GM21367 (cell line): ENCODE results near the gene SDCCAG8.
"Not testable (repeated sequence)": the region's sequence is repeated elsewhere in the genome, so short reads cannot be mapped to it uniquely, and the experiment has no call there.

Experiments
- ATAC-seq: cut with Tn5 transposase; IDR thresholded peaks from one replicate; pipeline ENCODE4 v1.9.1; 2021; ENCODE audit not compliant: unreplicated experiment

SDCCAG8 gene

DNA sequence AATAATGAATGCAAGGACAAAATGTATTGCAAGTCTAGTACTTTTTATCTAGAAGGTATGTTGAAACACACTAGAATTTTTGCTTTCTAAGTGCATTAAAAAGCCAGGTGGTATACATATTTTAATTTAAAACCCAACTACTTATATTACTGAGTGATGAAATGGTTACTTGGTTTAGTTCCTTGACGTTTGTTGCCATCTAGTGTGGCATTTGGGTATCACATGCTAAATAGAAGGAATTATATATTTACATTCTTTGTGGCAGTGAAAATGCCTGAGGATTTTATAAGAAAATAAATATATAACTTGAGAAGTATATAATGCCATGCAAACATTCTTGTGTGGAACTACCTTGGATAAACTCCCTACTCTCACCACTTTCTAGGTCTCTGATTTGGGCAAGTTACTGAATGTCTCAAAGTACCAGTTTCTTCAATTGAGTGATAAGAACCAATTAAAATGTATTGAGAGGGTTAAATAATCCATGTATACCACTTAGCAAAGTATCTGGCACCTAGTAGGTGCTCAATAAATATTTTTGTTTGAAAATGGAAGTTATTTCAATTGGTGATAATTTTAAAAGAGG lies 69.6 kb downstream of the SDCCAG8 start:
- ATAC-seq, result peak; percentile 82

DNA sequence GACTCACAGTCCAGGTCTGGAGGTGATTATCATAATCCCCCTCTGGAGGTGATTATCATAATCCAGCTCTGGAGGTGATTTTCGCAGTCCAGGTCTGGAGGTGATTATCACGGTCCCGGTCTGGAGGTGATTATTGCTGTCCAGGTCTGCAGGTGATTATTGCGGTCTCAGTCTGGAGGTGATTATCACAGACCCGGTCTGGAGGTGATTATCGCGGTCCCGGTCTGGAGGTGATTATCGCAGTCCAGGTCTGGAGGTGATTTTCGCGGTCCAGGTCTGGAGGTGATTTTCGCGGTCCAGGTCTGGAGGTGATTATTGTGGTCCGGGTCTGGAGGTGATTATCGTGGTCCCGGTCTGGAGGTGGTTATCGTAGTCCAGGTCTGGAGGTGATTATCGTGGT lies 76.6 kb downstream of the SDCCAG8 start:
- no peak for ATAC-seq

DNA sequence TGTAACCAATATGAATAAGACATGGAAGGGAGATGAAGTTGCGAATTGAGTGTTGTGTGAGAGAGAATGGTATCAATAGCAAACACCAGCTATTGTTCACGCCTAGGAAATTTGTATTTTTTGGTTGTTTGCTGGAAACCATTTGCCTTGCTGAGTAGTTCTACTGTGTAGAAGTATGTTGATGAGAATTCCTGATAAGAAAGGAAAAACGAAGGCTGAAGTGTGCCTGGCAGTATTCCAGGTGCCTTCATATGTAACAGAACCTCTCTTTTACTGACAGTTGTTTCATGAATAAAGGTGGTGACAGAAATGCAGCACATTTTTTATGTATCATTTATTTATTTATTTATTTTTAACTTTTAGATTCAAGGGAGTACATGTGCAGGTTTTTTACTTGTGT lies 79.5 kb downstream of the SDCCAG8 start:
- ATAC-seq, result no peak

DNA sequence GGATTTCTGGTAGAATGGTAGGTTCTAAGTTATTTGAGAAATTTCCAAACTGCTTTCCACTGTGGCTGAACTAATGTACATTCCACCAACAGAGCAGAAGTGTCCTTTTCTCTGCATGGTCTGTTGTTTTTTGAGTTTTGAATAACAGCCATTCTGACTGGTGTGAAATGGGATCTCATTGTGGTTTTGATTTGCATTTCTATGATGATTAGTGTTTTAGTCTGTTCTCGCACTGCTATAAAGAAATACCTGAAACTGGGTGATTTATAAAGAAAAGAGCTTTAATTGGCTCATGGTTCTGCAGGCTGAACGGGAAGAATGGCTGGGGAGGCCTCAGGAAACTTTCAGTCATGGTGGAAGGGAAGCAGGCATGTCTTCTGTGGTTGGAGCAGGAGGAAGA lies 80.3 kb downstream of the SDCCAG8 start:
- ATAC-seq, result no peak

DNA sequence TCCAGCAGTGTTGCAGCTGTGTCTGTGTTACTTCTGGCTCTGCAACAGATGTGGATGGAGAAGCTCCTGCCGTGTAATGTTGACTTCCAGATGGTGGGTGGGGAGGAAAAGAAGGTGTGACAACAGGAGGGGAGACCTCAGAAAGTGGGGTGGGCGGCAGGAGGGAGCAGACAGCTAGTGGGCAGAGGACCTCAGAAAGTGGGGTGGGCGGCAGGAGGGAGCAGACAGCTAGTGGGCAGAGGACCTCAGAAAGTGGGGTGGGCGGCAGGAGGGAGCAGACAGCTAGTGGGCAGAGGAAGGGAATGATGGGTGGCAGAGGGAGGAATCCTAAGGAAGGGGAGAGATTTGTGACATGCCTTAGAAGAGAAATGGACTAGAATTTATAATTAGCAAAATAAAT lies 83.0 kb downstream of the SDCCAG8 start:
- not testable (repeated sequence) for ATAC-seq

DNA sequence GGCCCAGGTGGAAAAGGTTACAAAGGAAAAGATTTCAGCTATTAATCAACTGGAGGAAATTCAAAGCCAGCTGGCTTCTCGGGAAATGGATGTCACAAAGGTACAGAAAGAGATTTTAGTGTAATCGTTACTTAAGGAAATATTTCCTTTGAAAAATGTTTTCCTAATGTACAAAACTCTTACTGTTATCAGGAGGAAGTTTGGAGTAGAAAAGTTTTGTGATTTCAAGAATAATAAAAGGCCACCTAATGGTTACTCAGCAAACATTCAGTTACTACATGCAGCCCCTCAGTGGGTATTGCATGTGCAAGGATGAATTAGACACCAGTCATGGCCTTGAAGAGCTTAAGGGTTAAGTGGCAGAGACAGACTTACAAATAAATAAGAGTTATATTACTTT lies 85.2 kb downstream of the SDCCAG8 start:
- no peak for ATAC-seq

DNA sequence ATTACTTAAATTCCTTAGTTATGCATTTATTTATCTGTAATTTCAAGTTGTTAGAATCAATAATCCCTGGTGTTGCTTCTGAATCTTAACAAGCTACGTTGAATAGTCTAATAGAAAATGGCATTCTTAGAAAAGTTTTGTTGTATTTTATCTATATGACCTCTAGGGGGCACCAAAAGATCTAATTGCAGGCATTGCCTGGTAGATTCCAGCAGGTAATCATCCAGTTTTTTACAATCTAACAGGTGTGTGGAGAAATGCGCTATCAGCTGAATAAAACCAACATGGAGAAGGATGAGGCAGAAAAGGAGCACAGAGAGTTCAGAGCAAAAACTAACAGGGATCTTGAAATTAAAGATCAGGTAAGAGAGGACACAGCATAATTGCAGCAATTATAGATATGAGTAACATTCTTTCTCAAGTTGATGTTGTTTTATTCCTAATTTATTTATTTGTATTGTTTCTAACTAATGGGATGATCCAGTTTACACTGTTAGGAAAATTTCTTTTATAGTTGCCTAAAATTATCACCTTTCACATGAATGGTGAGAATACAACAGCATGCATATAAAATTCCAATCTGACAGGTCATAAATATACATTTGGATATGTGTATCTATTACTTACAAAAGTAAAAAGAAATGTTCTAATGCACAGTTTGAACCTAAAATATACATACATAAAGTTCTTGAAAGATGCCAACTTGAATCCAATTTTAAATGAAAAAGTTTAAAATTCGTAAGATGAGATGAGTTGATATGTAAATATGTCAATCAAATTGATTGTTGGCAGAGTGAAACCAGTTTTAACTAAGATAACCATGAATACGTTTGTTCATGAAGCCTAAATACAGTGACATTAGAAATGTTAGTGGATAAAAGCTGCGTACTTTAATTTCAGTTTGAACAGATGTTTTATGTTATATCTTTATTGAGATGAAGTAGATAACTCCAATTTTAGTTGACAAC lies 88.4 kb downstream of the SDCCAG8 start:
- ATAC-seq, result no peak

DNA sequence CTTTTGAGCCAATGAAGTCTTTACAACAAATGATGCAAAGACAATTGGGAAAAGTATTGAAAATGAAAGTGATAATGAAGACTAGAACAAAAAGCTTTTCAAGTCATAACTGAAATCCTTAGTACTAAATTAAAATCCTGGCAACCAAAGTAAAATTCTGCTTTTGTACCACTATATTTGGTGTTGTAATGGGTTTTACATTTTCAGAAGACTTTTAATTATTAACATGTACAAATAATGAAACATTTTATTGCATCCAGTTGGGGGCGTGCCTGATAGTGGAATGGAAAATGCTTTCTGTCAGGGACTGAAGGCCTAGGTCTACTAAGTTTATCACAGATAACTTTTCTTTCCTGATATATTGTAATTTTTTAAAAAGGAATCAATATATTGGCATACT lies 89.4 kb downstream of the SDCCAG8 start:
- ATAC-seq, result no peak

DNA sequence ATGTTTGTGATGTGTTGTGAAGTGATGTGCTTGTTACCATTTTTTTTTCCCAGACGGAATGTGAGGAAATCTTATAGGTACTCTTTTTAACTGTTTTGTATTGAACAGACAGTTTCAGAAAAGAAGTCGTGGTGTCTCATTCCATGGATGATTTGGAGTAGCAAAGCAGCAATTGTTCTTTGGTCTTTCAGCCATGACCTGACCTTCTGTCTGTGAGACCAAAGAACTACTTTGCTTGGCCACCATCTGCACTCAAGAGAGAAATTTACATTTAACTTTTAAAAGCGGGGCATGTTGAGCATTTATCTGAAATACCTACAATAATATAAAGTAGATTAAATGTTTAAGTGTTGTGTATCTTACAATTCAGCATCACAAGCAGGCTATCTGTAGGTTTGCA lies 90.2 kb downstream of the SDCCAG8 start:
- ATAC-seq, result no peak

DNA sequence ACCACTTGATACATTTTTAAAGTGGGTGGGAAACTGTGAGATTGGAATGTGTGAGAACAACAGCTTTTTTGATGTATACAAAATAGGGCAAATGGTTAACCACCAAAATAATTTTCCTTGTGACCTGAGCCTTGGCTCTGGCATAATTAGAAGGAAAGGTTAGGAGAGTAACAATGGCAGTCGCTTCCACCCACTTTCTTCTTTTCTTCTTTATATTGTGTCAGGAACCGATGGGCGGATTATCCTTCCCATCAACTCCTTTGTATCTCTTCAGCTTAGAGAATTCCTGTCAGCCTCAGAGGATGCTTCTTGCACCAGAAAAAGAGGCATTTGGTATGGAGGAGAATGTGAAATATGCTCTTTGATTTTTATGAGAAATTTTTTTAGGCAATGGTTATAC lies 90.6 kb downstream of the SDCCAG8 start:
- ATAC-seq, result no peak

DNA sequence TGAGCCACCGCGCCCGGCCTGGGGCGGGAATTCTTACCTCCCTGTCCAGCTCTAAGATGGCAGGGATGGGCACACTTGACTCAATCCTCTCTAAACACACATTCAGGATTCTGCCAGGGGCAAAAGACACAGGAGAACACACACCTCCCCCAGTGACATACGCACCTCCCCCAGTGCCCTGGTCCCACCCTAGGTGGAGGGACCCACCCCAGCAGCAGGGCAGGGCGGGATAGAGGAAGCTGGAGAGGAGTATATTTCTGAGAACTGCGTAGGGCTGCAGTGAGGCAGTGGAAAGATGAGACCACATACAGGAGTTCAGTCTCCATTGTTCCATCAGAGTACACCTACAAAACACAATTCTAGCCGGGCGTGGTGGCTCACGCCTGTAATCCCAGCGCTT lies 92.5 kb downstream of the SDCCAG8 start:
- ATAC-seq, result no peak

DNA sequence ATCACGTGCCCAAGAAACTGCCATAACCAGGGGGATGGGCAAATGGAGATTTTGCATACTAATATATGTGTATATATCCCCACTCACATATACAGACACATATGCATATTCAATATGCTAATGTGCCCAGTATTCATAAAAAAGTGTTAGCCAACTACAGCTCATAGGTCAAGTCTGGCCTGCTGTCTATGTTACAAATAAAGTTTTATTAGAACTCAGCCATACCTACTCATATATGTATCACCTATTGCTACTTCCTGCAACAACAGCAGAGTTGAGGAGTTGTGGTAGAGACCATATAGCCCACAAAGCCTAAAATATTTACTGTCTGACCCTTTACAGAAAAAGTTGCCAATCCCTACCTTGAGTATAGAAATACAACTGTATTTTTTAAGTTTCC lies 93.3 kb downstream of the SDCCAG8 start:
- ATAC-seq, result no peak

DNA sequence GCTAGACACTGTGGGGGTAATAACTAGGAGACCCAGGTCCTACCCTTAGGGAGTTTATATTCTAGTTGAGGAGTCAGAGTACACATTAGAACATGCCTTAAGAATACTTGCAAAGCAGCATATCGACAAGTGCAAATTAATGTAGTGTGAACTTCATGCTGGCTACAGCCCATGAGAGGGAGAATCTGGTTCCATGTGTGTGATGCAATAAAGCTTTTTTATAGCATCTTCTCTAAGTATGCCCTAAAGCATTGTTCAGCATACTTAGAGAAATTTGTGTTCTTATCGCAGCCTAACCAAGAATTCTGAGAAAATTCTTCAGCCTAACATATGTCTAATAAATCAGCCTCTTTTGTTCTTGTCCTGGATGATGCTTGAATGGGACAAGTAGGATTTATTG lies 95.5 kb downstream of the SDCCAG8 start:
- no peak for ATAC-seq

DNA sequence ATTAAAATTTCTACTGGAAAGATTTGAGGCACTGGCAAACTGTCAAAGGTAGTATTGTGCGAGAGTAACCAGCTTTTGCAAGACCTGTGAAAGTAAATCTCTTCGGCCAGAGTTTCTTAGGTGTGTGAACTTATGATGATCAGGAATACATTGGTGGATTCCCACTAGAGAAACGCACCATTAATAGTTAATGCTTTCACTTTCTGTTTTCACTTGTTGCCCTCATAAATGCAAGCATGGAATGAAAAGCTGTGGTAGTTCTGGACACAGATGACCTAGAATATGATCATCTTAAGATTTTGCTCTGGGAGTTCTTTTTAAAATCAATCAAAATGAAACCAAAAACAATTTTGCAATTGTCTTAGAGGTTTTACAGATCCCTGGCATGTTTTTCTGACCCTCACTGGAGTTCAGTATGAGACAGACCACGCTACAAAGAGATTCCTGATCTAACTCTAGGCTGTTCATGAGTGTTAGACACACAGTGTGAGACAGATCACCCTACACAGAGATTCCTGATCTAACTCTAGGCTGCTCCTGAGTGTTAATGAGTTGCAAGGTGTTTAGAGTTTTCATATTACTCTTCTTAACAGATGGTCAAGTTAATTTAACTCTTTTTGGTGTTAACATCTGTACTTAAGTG lies 98.8 kb downstream of the SDCCAG8 start:
- peak; percentile 60 for ATAC-seq

DNA sequence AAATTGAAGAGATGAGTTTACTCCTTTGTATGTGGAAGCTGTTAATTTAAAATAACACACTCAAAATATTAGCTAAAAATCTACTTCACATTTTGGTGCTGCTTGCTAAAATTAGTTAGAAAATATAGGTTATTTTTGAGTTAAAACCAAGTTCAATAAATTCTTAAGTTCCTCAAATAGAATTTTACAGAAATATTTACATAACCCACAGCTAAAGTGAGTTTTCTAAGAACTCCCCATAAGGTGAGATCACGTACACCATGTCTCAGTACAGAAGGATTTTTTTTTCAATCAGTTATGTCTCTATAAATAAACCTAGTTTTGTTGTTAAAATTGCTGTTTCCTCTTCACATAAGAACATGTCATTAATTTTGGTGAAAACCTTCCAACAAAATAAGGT lies 108.0 kb downstream of the SDCCAG8 start:
- no peak for ATAC-seq

DNA sequence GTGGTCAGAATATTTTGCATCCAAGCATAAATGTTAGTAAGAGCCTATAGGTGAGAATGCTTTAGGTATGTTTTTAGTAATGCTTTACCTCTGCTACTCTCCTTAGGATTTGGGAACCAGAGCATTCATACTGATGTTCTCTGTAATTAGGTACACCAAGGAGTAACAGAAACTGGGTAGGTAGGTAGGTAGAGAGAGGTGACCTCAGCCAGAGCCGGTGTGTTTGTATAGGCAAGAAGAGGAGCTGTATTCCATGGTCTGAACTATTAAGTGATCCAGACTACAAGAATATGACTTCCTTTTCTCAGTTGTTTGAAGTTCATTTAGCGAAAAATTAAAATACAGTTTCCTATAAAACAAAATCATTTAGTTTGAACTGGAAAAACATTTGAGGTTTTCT lies 108.5 kb downstream of the SDCCAG8 start:
- ATAC-seq, result no peak

DNA sequence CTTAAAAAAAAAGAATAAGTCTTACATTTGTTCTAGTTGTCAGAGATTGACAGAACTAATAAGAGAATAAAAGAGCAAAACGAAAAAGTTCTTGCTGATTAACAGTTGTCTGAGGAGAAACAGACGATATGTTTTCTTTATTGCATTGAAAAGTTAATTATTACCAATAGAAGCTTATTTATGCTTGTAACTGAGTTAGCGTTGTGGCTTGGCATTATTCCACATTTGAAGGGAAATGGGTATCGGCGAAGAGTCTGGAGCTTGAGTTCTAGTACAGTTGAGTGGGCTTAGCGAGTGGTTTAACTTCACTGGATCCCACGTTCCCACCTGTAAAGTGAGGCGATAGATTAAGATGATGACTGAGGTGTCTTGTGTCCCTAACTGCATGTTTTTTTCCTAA lies 109.0 kb downstream of the SDCCAG8 start:
- no peak for ATAC-seq

DNA sequence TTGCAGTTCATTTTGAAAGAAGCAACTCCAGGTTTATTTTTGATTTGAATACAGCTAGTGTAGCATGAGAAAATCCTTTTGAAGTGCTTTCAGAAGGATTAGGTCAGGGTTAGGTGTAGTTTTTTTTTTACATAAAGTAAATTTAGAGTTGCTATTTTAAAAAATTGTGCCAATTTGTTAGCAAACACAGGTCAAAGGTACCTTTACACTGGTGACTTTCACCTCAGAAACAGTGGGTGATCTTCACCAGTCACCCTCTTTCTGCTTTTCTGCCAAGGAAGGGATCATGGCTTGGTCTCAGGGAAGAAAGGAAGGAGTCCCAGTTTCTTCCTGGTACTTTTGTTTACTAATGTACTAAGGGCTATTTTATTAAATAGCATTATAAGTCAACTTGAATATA lies 111.5 kb downstream of the SDCCAG8 start:
- no peak for ATAC-seq

DNA sequence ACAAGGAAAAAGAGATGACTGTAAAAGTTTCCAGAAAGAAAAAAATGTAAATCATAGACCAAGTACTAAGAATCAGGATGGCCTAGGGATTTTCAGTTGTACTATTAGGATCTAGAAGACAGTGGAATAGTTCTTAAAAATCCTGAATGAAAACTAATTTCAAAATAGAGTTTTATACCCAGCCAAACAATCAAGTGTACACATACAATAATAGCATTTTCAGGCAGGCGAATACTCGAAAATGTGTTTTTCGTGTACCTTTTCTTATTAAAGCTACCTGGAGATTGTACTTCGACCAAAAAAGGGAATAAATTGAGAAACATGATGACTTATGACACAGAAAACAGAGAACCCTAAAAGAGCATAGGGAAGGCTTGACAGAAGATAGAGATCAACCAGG lies 118.6 kb downstream of the SDCCAG8 start:
- ATAC-seq, result no peak

DNA sequence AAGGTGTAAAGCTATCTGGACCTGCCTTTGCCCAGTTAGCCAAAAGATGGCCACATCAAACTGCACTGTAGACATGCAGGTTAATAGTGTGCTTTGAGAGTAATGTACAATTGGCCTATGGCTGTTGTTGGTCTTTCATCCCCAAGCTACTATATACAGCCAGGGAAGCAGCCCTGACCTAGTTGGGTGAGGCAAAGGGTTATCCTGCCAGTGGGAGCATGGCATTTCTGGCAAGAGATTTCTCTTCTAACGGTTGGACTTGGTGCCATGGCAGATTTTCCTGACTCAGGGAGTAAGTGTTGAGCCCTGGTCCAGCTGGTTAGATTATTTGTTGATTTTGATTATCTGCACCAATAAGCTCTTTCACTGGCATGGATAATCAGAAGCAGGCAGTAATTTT lies 119.8 kb downstream of the SDCCAG8 start:
- ATAC-seq, result no peak

DNA sequence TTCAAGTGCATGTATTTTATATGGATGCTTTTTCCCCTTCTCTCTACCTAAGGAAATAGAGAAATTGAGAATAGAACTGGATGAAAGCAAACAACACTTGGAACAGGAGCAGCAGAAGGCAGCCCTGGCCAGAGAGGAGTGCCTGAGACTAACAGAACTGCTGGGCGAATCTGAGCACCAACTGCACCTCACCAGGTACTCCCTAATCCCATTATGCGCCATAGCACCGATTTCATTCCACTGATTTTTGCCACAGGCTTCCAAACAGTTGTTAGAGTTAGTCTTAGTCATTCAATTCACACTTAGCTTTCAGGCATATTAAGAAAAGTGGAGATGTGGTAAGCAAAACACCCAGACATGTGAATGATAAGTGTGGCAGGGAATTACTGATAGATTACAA lies 122.8 kb downstream of the SDCCAG8 start:
- ATAC-seq, result no peak

DNA sequence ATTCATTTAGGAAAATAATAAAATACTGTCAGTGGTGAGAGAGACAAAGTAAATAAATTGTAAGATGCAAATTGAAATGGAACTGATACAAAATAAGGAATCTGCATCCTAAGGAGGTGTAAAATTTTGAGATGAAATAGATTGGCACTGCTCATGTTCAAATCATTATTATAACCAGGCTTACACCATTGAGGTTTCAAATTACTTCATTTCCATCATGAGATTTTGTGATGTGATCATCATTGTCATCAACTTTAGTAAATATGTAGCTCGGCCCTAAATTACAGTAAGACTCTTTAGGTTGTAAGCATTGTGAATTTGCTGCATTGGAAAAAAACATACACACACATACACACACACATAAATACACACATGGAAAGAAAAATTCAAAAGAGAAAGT lies 123.4 kb downstream of the SDCCAG8 start:
- ATAC-seq, result no peak
